Measurements from ENCODE around the gene TMEM271. TPM values are rescaled to one million over a fixed set of nuclear protein-coding genes. Genes with fewer than 3 reads are reported as not detected.

The TMEM271 gene
- total RNA-seq, 4 donors from 2014 or later: not detected

DNA sequence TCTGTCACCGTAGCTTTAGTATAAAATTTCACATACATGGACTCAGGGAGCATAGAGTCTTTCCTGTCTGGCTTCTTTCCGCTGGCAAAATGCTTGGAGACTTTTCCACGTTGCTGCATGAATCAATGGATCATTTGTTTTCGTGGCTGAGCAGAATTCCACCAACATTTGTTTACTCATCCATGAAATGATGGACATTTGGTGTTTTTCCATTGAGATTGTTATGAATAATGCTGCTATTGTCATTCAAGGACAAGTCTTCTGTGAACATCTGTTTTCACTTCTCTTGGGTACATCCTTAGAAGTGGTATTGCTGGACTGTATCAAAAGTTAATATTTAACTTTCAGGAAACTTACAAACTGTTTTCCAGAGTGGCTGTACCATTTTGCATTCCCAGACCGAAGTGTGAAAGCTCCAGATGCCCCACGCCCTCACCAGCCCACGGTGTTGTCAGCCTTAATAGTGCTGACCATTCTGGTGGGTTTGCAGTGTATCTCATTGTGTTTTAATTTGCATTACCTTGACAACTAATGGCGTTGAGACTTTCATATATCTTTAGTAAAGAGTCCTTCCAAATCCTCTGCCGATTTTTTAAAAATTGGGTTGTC lies 5.8 kb upstream of the TMEM271 start:
- in situ Hi-C loops (cut with MboI; ENCODE audit: low pct_ligation_motif_present in 1 of 4, low pct_unique_long_range_greater_than_20kb in 1 of 4, low sequenced_read_pairs in 3 of 4) (no loop called here), intact Hi-C loops (cut with DNase I; ENCODE audit: low total_unique reads) (no loop called here)
- TF ChIP-seq POLR2AphosphoS5 (IDR thresholded peaks at IDR 0.05) (no peak), POLR2A (IDR thresholded peaks at IDR 0.05) (no peak), EP300 (IDR thresholded peaks at IDR 0.05; ENCODE audit: low read depth) (no peak)
- TF ChIP-seq, protein P1, sequence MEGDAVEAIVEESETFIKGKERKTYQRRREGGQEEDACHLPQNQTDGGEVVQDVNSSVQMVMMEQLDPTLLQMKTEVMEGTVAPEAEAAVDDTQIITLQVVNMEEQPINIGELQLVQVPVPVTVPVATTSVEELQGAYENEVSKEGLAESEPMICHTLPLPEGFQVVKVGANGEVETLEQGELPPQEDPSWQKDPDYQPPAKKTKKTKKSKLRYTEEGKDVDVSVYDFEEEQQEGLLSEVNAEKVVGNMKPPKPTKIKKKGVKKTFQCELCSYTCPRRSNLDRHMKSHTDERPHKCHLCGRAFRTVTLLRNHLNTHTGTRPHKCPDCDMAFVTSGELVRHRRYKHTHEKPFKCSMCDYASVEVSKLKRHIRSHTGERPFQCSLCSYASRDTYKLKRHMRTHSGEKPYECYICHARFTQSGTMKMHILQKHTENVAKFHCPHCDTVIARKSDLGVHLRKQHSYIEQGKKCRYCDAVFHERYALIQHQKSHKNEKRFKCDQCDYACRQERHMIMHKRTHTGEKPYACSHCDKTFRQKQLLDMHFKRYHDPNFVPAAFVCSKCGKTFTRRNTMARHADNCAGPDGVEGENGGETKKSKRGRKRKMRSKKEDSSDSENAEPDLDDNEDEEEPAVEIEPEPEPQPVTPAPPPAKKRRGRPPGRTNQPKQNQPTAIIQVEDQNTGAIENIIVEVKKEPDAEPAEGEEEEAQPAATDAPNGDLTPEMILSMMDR (IDR thresholded peaks at IDR 0.05): no peak
- H3K27me3 ChIP-seq: peaks cover 86% of the 10 kb centered on the region
- no peak overlapping the region for H3K27ac ChIP-seq
- 59 to 66% methylated on average over 9 of the region's 9 CpGs for WGBS, 2 donors (ENCODE audit: low coverage in 1 of 2)
- no peak for DNase-seq
- H3K9me3 ChIP-seq: peaks cover 9 to 11% of the 10 kb centered on the region in 2 donors
- no peaks in the 10 kb centered on the region for H3K36me3 ChIP-seq
- H3K4me1 ChIP-seq: peaks cover 0 to 9% (median 4%) of the 10 kb centered on the region in 4 donors
- no peak overlapping the region for H3K4me3 ChIP-seq

DNA sequence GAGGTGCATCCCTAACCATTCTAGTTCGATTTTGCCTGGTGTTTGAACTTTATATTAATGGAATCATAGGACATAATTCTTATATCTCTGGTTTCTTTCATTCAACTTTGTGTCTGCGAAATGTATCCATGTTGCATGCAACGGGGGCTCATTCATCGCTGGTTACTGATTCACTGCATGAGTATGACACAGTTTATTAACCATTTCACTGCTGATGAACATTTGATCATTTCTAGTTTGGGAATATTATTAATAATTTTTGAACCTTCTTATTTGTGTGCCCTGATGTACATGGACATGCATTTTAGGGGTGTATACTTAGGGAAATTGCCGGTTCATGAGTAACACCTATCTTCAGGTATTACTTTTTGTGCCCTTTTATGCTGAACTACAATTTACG lies 5.1 kb upstream of the TMEM271 start:
- no peak overlapping the region for H3K4me3 ChIP-seq
- no peak for DNase-seq
- TF ChIP-seq POLR2A (IDR thresholded peaks at IDR 0.05): no peak
- TF ChIP-seq, protein P1 (IDR thresholded peaks at IDR 0.05): no peak
- TF ChIP-seq POLR2AphosphoS5 (IDR thresholded peaks at IDR 0.05): no peak
- TF ChIP-seq EP300 (IDR thresholded peaks at IDR 0.05; ENCODE audit: low read depth): no peak
- WGBS, 2 donors (ENCODE audit: low coverage in 1 of 2): 37 to 48% methylated on average over 5 to 6 of the region's 6 CpGs
- H3K4me1 ChIP-seq: peaks cover 0 to 12% (median 4%) of the 10 kb centered on the region in 4 donors
- in situ Hi-C loops (cut with MboI; ENCODE audit: low pct_ligation_motif_present in 1 of 4, low pct_unique_long_range_greater_than_20kb in 1 of 4, low sequenced_read_pairs in 3 of 4): no loop called here
- H3K9me3 ChIP-seq: peaks cover 9 to 11% of the 10 kb centered on the region in 2 donors
- H3K27me3 ChIP-seq: peaks cover 86% of the 10 kb centered on the region
- H3K27ac ChIP-seq: no peak overlapping the region
- no peaks in the 10 kb centered on the region for H3K36me3 ChIP-seq
- intact Hi-C loops (cut with DNase I; ENCODE audit: low total_unique reads): no loop called here

DNA sequence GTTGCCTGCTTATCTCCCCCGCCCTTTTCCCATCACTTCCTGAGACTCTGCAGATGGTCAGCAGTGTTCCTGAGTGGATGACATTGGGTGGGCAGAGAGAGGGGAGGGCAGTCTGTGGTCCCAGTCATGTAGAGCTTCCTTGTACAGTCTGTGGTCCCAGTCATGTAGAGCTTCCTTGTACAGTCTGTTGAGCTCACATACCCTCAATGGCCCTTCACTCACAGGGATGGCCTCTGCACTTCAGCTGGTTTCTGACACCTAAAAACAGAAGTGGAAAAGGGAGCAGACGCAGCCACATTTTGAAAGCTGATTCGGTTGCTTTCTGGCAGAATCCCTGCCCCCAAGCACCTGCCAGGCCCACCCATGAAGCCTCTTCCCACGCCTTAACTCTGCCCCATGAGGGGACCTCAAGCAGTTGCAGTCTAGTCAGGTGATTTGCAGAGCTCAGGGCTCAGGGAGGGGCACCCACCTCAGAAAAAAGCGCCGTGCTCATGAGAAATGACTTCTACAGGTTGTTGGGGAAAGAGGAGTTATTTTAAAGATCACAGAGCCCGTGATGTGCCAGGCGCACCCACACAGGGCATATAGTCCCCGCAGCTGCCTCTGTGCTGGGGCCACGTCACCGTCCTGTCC lies 3.6 kb upstream of the TMEM271 start:
- 34 to 46% methylated on average over 6 to 11 of the region's 11 CpGs for WGBS, 2 donors (ENCODE audit: low coverage in 1 of 2)
- H3K4me1 ChIP-seq: peaks cover 0 to 15% (median 5%) of the 10 kb centered on the region in 4 donors
- no peak overlapping the region for H3K4me3 ChIP-seq
- no peak overlapping the region for H3K27ac ChIP-seq
- no peaks in the 10 kb centered on the region for H3K36me3 ChIP-seq
- no peak for DNase-seq
- no peak for TF ChIP-seq POLR2AphosphoS5 (IDR thresholded peaks at IDR 0.05)
- no peak for TF ChIP-seq POLR2A (IDR thresholded peaks at IDR 0.05)
- TF ChIP-seq, protein P1 (IDR thresholded peaks at IDR 0.05): no peak
- no peak for TF ChIP-seq EP300 (IDR thresholded peaks at IDR 0.05; ENCODE audit: low read depth)
- intact Hi-C loops (cut with DNase I; ENCODE audit: low total_unique reads) (no loop called here), in situ Hi-C loops (cut with MboI; ENCODE audit: low pct_ligation_motif_present in 1 of 4, low pct_unique_long_range_greater_than_20kb in 1 of 4, low sequenced_read_pairs in 3 of 4) (no loop called here)
- H3K27me3 ChIP-seq: peaks cover 87% of the 10 kb centered on the region
- peaks cover 9 to 11% of the 10 kb centered on the region in 2 donors for H3K9me3 ChIP-seq

DNA sequence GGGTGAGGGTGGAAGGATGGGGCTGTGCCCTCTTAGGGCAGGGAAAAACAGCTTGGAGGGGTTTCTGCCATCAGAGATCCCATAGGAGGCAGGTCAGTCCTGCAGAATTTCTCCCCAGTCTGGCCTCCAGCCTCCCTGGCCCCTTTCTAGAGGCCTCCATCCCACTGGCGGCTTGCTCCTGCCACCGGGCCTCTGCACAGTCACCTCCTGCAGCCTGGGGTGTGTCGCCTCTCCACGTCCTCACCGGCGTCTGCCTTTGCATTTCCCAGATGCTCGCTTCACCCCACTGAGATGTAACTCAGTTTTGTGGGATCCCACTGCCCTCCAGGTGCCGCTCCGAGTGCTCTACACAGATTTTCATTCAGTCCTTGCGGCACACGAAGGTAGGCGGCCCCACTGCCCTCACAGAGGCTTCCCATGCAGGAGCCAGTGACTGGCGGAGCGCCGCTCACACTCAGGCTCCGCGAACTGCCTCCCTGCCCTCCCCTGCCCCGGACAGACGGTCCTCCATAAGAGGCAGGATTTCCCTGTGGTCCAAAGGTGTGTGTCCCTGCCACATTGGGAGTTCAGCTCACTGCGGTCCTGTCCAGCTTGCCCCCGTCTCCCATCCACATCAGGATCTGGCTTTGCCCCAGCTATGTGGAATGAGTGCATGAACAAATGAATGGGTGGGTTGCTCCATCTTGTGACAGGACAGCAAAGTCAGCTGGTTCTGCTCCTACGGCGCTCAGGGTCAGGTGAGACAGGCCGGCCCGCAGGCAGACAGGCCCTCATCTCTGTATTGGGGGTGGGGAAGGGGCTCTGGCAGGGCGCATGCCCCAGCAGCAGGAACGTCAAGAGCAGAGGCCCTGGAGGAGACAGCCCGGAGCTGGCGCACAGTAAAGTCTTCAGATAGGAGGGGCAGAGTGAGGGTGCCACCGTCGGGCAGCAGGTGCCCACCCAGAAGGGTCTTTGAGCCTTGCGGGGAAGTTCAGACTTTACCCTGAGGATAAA lies 2.7 kb upstream of the TMEM271 start:
- H3K4me3 ChIP-seq: no peak overlapping the region
- in situ Hi-C loops (cut with MboI; ENCODE audit: low pct_ligation_motif_present in 1 of 4, low pct_unique_long_range_greater_than_20kb in 1 of 4, low sequenced_read_pairs in 3 of 4) (no loop called here), intact Hi-C loops (cut with DNase I; ENCODE audit: low total_unique reads) (no loop called here)
- WGBS, 2 donors (ENCODE audit: low coverage in 1 of 2): 55% methylated on average over 30 of the region's 32 CpGs; no CpG with 5 or more reads in 1 of the 2 donors
- no peaks in the 10 kb centered on the region for H3K36me3 ChIP-seq
- H3K27ac ChIP-seq: no peak overlapping the region
- H3K9me3 ChIP-seq: peaks cover 4 to 7% of the 10 kb centered on the region in 2 donors
- DNase-seq: no peak
- peaks cover 0 to 18% (median 7%) of the 10 kb centered on the region in 4 donors for H3K4me1 ChIP-seq
- peaks cover 93% of the 10 kb centered on the region for H3K27me3 ChIP-seq
- TF ChIP-seq, protein P1 (IDR thresholded peaks at IDR 0.05): no peak
- TF ChIP-seq POLR2A (IDR thresholded peaks at IDR 0.05): no peak
- TF ChIP-seq EP300 (IDR thresholded peaks at IDR 0.05; ENCODE audit: low read depth): no peak
- no peak for TF ChIP-seq POLR2AphosphoS5 (IDR thresholded peaks at IDR 0.05)

Data from transverse colon (tissue), 4 donors.